Kidney (tissue), 14 donors: ENCODE data around the gene RTL1. TPM values are rescaled to one million over a fixed set of nuclear protein-coding genes. Genes with fewer than 3 reads are reported as not detected.

Experiments used
- DNase-seq, 5 donors: peaks; one replicate each; pipeline ENCODE4 v3.0.0-alpha.2; 2013 to 2020
- FAIRE-seq: peaks from 2 replicates; lab custom pipeline; 2012; peaks lifted over from hg19 to GRCh38; lab: Jason Lieb, UNC
- H3K27ac ChIP-seq, 2 donors: one replicate each; pipeline ENCODE4 v1.7.0; 2013; ENCODE audit warnings: low read depth in 2 of 2, low read length in 2 of 2, inconsistent platforms in 1 of 2
- H3K27me3 ChIP-seq: one replicate; pipeline ENCODE4 v1.7.1; 2013; ENCODE audit warnings: low read length, inconsistent platforms; ENCODE audit not compliant: control insufficient read depth, insufficient read depth
- H3K36me3 ChIP-seq, 3 donors: one replicate each; pipeline versions ENCODE4 v1.7.0 to v1.7.1; 2013; ENCODE audit warnings: low read length in 3 of 3, control low read depth in 1 of 3, inconsistent platforms in 1 of 3; ENCODE audit not compliant: insufficient read depth in 3 of 3, control insufficient read depth in 2 of 3
- H3K4me1 ChIP-seq, 3 donors: one replicate each; pipeline versions ENCODE4 v1.7.0 to v1.7.1; 2013; ENCODE audit warnings: low read length in 3 of 3, inconsistent platforms in 1 of 3, low read depth in 1 of 3; ENCODE audit not compliant: control insufficient read depth in 2 of 3, insufficient read depth in 2 of 3
- H3K4me3 ChIP-seq, 3 donors: one replicate each; pipeline versions ENCODE4 v1.7.0 to v1.8.1; 2013; ENCODE audit warnings: low read length in 3 of 3, control low read depth in 1 of 3, inconsistent platforms in 1 of 3
- H3K9ac ChIP-seq, 3 donors: one replicate each; pipeline versions ENCODE4 v1.7.0 to v1.7.1; 2013; ENCODE audit warnings: low read length in 3 of 3, control low read depth in 1 of 3, inconsistent platforms in 1 of 3
- H3K9me3 ChIP-seq, 3 donors: one replicate each; pipeline versions ENCODE4 v1.7.0 to v1.7.1; 2013; ENCODE audit warnings: low read length in 3 of 3, control low read depth in 1 of 3, inconsistent platforms in 1 of 3; ENCODE audit not compliant: control insufficient read depth in 2 of 3, insufficient read depth in 1 of 3
- CTCF ChIP-seq: IDR thresholded peaks from 3 replicates; pipeline ENCODE4 v1.5.1; 2012; ENCODE audit warnings: mild to moderate bottlenecking, moderate library complexity, borderline replicate concordance; ENCODE audit not compliant: insufficient read depth; ENCODE audit errors: extremely low read depth
- intact Hi-C: fragments of 100-400 bp; cut with DNase I; formaldehyde crosslinking; loops from one replicate; pipeline ENCODE4 v1.11.1; 2022
- polyA plus RNA-seq: library from polyadenylated mRNA; stranded (reverse); fragments of 350-450 nt; fragmentation: Illumina TruSeq; extraction: RNeasy Lipid Tissue Mini Kit (QIAGEN cat#74804); gene quantifications from one replicate; pipeline ENCODE4 v1.2.3, GENCODE V29; 2014; ENCODE audit warnings: low read depth, low replicate concordance; ENCODE audit not compliant: insufficient read depth
- total RNA-seq: library from RNA; stranded (reverse); fragmentation: NEBNext Ultra II Directional; extraction: Animal tissue kit (Norgen Biotek cat#: 25700); gene quantifications from one replicate; pipeline ENCODE4 v1.2.1, GENCODE V29; 2021
- donor health status: control.
- donor health status: control.
- donor health status: control.
- donor health status: control.
- donor health status: control.
- donor health status: DM: yes; HTN: yes; CAD: no.
- donor health status: Normal renal cell carcinoma (clear cell type).

Gene RTL1
- total and polyA plus RNA-seq, 2 donors from 2014 or later = not detected

- Histone ChIP-seq H3K9ac (no peak overlapping the region), H3K9me3 (no peaks in the 10 kb centered on the region), H3K36me3 (no peaks in the 10 kb centered on the region), H3K27me3 (no peaks in the 10 kb centered on the region), H3K4me3 (no peak overlapping the region), H3K27ac (no peak overlapping the region), H3K4me1 (no peaks in the 10 kb centered on the region)
- FAIRE-seq (no peak), DNase-seq (peak in 1 of 5 donors; percentile 52)
- no peak for TF ChIP-seq CTCF
- intact Hi-C loops = no loop called here
These were observed 58.2 kb downstream of the RTL1 start for GRCh38 chr14:100845341-100845740.

GRCh38 chr14:100844846-100845245 lies 58.7 kb downstream of the RTL1 start:
- no peak for TF ChIP-seq CTCF
- Histone ChIP-seq H3K4me1 (no peaks in the 10 kb centered on the region), H3K9ac (no peak overlapping the region), H3K36me3 (no peaks in the 10 kb centered on the region), H3K27ac (no peak overlapping the region), H3K4me3 (no peak overlapping the region), H3K9me3 (no peaks in the 10 kb centered on the region), H3K27me3 (no peaks in the 10 kb centered on the region)
- FAIRE-seq (no peak), DNase-seq (peak in 1 of 5 donors; percentile 45)
- intact Hi-C loops = no loop called here

- no peak for TF ChIP-seq CTCF
- FAIRE-seq = no peak
These were observed 59.1 kb downstream of the RTL1 start for GRCh38 chr14:100844421-100844820.

GRCh38 chr14:100844082-100844408 lies 59.5 kb downstream of the RTL1 start:
- FAIRE-seq = no peak
- no peak overlapping the region for H3K9ac ChIP-seq
- no peak for TF ChIP-seq CTCF
- H3K27ac ChIP-seq = no peak overlapping the region
- DNase-seq = peak in 1 of 5 donors; percentile 14
- no peaks in the 10 kb centered on the region for H3K27me3 ChIP-seq
- intact Hi-C loops = no loop called here
- no peak overlapping the region for H3K4me3 ChIP-seq
- H3K4me1 ChIP-seq = no peaks in the 10 kb centered on the region
- H3K36me3 ChIP-seq = no peaks in the 10 kb centered on the region
- H3K9me3 ChIP-seq = no peaks in the 10 kb centered on the region

More at GRCh38 chr14:100844421-100844820, 59.1 kb downstream of the RTL1 start:
- Histone ChIP-seq H3K27ac (no peak overlapping the region), H3K9ac (no peak overlapping the region), H3K4me1 (no peaks in the 10 kb centered on the region), H3K4me3 (no peak overlapping the region), H3K9me3 (no peaks in the 10 kb centered on the region), H3K27me3 (no peaks in the 10 kb centered on the region), H3K36me3 (no peaks in the 10 kb centered on the region)
- intact Hi-C loops = no loop called here
- no peak for DNase-seq
